Stimulated activated CD4-positive, alpha-beta T cell treated with anti-CD3 and anti-CD28 coated beads, Interleukin-15, amount 100 ng/mL, for 48 hours (primary cell): Measurements from ENCODE around the gene IRF2BPL.
A peak's percentile ranks its signal among the peaks of the same experiment; 100 is the strongest.

ENCODE experiments used
- DNase-seq, 2 donors: peaks; one replicate each; pipeline ENCODE4 v3.0.0-alpha.2; 2020; ENCODE audit warnings: low read depth in 2 of 2

Gene IRF2BPL

GRCh38 chr14:77028384-77029231, at the start of gene IRF2BPL:
TSS of gene IRF2BPL (minus strand) at chr14:77028708. CDS start at chr14:77027792, 916 bp downstream.
- DNase-seq = peak; percentile 90 to 93

GRCh38 chr14:77077040-77077439, 48.5 kb upstream of the IRF2BPL start:
- DNase-seq = no peak

DNA sequence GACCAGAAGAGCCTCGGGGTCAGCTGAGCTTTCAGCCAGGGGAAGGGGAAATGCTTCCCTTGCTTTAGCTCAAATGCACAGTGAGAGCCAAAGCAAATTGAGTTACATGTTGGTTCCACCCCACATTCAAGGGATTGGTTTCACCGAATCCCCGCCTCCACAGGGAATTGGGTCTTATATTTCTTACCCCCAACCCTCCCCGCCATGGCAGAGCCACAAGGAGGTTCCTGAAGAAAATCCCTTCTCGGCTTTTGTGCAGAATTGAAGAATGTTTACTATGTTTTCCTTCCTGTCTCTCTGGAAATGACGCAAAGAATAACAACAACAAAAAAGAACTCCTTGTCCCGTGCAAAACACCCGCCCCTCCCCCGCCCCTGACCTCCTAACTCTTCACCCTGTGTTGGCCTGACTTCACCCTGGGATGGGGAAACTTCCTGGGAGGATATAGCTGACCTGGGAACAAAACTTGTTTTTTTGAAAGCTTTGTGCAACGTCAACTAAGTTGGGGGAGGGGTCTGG, 47.7 kb upstream of the IRF2BPL start:
- no peak for DNase-seq

DNA sequence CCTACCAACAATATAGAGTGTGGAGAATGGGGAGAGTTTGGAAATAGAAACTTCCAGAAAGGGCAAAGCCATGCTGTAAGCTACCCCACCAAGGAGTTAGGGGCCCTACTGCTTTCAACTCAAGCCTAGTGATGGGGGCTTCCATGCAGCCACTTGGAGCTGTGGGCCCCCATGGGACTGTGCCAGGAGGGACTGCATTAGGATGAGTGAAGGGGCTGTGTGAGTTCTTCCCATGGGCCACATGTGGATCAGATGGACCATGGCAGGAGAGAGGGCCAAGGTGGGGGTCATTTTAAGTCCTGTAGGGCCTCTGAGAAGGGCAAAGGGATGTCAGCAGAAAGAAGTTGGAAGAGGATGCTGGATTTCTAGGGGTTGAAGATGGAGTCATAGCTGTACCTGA, 46.5 kb upstream of the IRF2BPL start:
- DNase-seq = no peak

DNA sequence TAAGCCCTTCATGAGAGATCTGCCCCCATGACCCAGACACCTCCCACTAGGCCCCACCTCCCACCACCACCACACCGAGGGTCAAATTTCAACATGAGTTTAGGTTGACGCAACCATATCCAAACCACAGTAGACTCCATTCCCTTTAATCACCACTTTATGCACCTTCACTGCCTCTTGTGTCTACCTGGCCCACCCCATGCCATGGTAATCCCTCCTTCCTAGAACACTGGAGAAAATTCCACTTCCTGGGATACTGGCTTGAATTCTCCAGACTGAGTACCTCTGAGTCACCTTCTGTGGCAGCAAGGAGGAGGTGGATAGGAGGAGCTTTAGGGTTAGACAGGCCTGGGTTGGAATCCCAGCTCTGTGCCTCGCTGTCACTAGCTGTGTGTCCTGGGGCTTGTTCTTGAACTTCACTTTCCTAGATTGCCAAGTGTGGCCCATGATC, 43.5 kb upstream of the IRF2BPL start:
- DNase-seq = no peak

GRCh38 chr14:77069551-77069950, 41.0 kb upstream of the IRF2BPL start:
- no peak for DNase-seq

DNA sequence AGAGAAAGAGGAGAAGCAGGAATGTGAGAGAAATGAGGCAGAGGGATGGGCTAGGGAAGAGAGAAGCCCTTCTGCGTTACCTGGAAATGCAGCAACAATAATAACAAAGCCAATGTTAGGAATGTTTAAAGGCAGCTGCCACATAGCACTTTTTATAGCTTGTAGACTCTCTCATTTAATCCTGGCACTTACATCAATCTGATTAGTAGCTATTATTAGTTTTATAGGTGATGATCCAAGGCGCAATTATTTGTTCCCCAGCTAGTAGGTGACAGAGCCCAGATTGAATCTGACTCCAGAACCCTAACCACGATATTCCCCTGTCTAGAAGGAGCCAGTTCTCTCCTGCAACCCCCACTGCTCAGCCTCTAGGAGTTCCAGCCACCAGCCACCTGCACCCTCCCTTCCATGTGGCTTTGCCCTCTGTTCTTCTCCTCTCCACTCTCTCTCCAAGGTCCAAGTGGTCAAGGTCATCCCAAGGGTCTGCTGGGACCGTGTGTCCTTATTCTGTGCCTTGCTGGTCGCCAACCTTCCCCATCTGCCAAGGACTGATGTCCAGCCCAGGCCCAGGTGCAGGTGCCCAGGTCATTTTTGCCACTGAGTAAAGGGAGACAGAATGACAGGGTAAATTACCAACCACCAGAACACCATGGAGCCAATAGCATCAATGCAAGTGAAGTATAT, 40.2 kb upstream of the IRF2BPL start:
- no peak for DNase-seq

GRCh38 chr14:77067632-77068516, 39.4 kb upstream of the IRF2BPL start:
- DNase-seq = peak; percentile 16 to 53

DNA sequence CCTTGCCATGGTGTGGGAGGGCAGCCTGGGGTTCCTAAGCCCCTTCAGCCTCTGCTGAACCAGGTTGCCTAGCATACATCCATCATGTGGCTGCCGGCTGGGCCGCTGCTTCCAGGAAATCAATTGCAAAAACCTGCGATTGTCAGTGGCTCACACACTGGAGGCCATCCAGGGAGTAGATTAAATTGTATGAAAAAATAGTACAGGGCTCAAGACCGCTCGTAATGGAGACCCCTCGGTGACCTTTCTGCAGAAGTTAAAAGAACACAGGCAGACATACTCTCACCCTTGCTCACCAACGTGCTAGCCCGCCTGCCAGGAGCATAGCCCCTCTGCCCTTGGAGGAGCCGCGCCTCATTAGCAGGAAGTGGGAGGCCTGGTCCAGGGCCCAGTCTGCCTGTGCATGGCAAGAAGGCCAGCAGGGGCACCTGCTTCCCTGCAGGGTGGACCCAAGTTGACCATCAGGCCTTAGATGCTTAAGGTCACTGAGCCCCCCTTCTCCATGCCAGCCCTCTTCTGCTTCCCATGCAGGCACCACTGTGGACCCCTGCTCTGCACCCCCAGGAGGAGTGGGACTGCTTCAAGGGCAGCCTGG, 38.2 kb upstream of the IRF2BPL start:
- no peak for DNase-seq

- DNase-seq = no peak
These were observed 37.5 kb upstream of the IRF2BPL start for GRCh38 chr14:77065851-77066577.

GRCh38 chr14:77064521-77065178, 36.1 kb upstream of the IRF2BPL start:
- DNase-seq = no peak

DNA sequence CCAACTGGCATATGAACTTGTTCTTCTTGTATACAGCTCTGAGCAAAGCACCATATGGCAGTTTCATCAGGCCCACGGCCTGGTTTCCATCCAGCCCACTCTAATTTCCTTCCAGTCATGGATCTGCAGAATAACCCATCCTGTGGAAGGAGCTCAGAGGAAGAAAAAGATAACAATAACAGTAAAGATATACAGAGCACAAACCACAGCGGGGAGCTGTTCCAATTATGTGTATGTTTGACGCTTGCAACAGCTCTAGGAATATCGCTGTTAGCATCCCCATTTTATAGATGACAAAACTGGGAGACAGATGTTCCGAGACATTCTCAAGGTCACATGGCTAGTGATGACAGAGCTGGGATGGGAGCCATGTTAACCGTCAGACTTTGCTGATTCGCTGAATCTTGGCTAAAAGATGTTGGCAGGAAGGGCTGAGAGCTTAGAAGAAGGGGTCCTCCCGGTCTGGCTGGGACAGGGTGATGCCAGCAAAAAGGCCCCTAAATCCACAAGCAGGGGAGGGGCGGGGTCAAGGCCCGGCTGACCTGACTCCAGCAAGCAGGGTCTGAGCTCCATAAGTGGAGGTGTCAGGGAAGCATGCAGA, 35.2 kb upstream of the IRF2BPL start:
- DNase-seq = no peak

- DNase-seq = no peak
These were observed 33.8 kb upstream of the IRF2BPL start for GRCh38 chr14:77062261-77062660.

DNA sequence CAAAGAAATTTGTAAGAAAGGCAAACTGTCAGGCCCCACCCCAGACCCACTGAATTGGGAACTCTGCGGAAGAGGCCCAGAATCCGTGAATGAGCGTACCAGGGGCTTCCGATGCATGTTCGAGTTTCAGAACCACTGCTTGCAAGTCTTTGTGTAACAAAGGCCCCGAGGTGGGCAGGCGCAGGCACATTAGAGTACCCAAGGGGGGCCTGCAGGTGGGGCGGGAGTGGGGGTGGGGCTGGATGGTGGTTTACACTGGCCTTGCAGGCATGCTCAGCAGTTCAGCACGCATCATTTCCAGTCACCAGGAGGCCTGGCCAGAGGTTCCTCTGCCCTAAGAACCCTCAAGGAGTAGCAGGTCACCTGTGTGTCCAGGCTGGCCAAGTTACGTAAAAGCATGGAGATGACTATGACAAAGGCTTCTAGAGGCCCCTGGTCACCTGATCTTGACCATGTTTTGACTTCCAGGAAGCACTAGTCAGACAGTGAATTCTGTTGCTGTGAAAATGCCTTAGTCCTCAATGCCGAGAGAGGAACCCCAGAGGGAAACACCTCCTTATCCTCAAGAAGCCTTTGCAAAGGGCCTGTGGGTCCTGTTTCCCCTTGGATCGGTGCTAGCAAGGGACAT, 33.2 kb upstream of the IRF2BPL start:
- no peak for DNase-seq

DNA sequence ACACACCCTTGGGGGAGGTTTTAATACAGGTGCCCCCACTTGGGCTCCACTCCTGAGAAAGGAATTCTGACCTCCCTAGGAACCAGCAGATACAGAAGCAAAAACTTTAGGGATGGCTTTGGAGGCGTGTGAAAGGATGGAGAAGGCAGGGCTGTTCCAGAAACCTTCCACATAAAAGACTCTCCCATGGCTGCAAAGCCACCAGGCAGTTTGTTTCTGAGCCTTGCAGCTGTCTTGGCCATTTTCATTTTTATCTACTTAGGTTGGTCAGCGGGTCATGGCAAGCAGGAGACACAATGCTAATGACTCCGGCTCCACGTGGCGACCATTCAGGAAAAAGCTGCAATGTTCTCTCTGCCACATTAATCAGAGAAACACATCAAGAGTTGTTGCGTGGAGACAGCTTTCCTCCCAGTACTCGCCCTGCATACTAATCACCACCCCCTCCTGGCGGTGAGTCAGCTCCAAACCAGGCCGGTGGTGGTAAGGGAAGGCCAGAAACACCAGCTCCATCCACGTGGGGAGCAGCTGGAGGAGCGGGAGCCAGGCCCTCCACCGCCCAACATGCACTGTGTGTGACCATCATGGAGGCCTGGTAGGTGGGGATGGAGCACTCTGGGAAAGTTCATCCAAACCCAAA, 30.9 kb upstream of the IRF2BPL start:
- peak in 1 of 2 donors; percentile 19 for DNase-seq

- DNase-seq = no peak
These were observed 30.3 kb upstream of the IRF2BPL start for GRCh38 chr14:77058785-77059184.

DNA sequence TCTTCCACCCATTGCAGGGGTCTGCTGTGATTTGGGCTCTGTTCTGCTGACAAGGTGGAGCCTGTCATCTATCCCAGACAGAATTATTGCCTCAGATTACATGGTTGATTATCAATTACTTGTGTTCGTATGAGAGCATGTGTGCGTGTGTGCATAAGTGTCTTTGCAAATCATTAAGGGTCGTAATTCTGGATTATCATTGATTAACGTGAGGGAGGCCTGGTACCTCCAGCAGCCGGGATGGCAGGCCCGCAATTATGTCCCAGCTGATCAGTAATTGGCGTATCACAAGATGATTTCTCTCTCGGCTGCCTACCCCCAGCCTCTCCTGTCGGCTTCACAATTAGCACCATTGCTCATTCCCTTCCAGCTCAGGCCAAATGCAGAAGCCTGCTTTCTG, 29.6 kb upstream of the IRF2BPL start:
- DNase-seq = no peak

GRCh38 chr14:77055981-77056380, 27.5 kb upstream of the IRF2BPL start:
- no peak for DNase-seq

- no peak for DNase-seq
These were observed 26.8 kb upstream of the IRF2BPL start for GRCh38 chr14:77055306-77055705.
